Left kidney (tissue), 8 donors: ENCODE measurements around the gene FCMR. TPM values are rescaled to one million over a fixed set of nuclear protein-coding genes. Genes with fewer than 3 reads are reported as not detected.

Experiments
- DNase-seq: peaks from one replicate; pipeline ENCODE4 v3.0.0-alpha.2; 2013
- long read RNA-seq, 8 donors: transcript quantifications; one replicate each; lab custom pipeline, GENCODE V29; 2026
- polyA plus RNA-seq: library from polyadenylated mRNA; unstranded; fragments of 120-200 nt; gene quantifications from one replicate; pipeline ENCODE4 v1.2.1, GENCODE V29; 2013; ENCODE audit not compliant: insufficient read length

FCMR gene, protein sequence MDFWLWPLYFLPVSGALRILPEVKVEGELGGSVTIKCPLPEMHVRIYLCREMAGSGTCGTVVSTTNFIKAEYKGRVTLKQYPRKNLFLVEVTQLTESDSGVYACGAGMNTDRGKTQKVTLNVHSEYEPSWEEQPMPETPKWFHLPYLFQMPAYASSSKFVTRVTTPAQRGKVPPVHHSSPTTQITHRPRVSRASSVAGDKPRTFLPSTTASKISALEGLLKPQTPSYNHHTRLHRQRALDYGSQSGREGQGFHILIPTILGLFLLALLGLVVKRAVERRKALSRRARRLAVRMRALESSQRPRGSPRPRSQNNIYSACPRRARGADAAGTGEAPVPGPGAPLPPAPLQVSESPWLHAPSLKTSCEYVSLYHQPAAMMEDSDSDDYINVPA
- 1.8 TPM for polyA plus RNA-seq
- long read RNA-seq, donor 1: 0 reads
- long read RNA-seq, donor 2: 0 reads
- long read RNA-seq, donor 3: 0 reads
- long read RNA-seq, donor 4: 0 reads
- long read RNA-seq, donor 5: 0 reads
- long read RNA-seq, donor 6: 0 reads
- long read RNA-seq, donor 7: 0 reads
- long read RNA-seq, donor 8, partial matches to known transcripts: 0 of 1 reads
- long read RNA-seq, donor 8, other reads (novel, unspliced or antisense): 0 of 1 reads

DNA sequence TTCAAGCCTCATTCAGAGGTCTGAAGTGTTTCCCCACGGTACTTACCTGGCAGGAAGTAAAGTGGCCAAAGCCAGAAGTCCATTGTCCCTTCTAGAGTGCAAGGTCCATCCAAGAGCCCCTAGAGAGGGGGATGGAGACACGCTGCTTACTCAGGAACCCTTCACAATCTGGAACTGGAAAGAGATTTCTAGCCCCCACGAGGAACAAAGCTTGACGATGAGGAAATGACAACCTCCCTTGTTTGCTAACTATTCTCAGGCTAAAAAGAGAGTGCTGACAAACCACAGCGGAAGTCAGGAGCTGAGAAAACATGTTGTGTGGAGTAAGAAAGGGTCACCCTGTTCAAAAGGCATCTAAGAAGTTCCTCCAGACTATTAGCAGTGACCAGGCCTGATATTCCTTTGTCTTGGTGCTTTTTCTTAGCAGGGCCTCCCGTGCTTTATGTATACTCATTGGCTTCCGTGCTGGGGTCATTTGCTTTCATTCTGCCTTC is at the start of gene FCMR:
FCMR (minus strand) TSS at position 170 of the 494 bp plus-strand sequence; CDS start at position 83, 87 bp downstream.
- no peak for DNase-seq

DNA sequence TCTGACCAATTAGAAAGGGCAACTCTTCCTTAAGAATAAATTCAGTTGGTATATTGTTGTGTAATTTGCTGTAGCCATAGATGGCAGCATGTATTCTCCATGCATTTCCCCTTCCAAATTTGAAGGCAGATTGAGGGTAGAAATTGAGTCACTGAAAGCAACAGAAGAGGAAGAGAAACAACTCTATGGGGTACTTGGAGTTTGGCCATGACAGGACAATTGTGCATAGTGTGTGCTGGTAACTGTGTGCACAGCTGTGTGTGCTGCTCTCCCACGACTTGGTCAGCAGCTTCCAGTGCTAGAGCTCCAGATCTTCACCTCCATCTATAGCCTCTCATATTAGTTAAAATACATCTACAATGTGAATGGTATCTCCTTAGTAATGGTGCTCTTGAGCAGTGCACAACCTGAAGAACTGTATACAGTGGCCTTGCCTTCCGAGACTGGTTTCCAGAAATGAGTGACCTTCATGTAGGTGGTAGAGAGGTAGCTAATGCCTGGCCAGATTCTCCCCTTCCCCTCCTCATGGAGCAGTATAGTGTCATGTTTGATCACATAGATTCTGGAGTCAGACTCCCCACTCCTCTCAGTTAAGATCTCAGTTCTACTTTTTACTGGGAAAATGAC is 49.4 kb upstream of the FCMR start:
- no peak for DNase-seq

DNA sequence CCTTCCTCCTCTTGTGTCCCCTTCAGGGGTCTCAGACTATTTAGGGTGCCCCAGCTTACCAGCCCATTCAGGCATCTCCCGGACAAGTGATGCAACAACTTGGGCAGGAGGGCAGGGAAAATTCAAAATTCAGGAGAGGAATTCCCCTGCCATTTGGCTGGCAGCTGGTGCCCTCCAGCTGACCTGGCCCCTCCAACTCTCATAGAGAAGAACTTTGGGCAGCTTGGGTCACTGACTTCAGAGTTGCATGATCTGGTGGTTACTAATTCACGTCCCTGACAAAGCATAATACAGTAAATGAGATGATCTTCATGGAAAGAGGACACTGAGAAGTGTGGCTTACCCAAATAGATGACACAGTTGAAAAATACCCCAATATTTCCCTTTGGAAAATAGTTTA is 48.7 kb upstream of the FCMR start, which contains the start of gene FCAMR:
FCAMR (minus strand) TSS at position 15 of the 400 bp plus-strand sequence. CDS start 335 bp downstream, outside the sequence.
- DNase-seq: no peak

DNA sequence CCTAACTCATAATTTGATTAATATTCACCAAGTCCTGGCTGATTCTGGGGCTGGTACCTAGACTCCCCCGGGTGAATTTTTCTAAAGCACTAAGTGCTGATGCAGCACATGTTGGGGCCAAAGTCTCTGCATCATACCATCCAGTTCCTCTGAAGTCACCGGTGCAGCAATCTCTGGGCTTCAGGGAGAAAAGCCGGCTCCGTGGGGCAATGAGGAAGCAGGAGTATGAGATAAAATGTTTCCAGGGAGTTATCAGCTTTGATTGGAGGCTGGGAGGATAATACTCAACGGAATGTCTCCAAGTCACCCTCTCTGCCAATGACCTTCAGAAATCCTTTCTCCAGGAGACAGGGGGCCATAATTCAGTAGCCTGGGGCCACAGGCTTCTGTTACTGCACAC is 47.3 kb upstream of the FCMR start:
- DNase-seq: no peak

DNA sequence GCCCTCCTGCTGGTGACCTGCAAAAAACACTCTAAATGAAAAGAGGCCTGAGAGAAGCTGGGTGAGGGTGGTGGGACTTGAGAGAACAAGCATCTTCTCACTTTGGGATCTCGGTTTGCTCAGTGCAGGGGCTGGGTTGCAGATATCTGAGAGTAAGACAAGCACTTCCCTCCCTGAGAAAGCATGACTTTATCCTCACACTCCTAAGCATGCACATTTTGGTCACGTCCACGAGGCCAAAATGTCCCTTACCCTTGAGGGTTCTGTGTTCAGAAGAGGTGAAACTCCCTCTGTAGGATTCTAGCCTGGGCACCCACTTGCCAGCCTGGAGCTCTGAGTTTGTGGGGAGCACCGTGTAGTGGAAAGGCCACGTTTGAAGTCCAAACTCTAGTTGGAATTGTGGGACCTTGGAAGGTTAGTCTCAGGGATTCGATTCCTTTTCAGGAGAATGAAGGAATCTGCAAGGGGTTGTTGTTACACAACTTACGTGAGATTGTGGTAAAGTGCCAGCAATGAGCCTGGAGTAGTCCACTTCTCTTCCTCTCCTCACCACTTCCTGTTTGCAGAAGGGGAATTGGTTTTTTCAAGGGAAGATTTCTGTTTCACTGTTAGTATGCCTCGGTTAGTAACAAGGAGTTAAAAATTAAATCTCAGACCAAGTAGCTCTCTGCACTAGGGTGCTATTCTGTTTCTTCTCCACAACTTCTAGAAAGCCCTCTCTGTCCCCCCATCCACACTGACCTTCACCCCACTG is 45.5 kb upstream of the FCMR start:
- DNase-seq: no peak

DNA sequence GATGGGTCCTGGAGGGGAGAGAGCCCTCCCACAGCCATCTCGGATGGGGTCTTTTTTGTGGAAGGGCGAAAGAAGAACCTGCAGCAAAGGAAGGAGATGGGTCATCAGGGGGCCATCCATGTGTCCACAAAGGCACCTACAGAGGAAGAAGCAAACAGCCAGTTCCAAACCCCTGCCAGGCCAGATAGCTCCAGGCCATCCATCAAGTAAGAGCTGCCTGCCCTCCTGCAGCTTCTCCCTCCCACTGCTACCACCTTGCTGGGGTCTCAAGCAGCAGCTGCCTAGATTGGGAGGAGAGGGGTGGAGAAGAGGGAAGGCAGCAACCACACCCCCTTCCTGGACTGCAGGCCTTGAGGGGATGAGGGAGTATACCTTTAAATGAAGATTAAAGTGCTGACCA is 44.0 kb upstream of the FCMR start:
- no peak for DNase-seq

DNA sequence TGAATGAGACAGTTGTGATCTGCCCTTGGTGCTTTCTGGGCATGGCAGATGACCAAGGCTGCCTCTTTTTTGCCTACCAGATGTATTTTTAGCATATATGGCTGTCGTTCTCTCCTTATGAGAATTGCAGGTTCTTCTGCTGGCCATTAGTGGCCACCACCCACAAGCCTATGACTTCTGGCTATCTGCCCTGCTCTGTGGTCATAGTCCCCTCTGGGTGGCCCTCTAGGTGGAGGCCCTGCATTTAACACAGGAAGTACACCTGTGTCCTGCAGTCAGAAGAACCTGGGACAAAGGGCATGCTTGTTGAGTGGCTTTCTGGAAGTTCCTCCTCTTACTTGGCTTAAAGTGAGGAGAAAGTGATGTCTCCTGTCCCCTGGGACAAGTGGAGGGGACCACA is 42.0 kb upstream of the FCMR start:
- DNase-seq: no peak

DNA sequence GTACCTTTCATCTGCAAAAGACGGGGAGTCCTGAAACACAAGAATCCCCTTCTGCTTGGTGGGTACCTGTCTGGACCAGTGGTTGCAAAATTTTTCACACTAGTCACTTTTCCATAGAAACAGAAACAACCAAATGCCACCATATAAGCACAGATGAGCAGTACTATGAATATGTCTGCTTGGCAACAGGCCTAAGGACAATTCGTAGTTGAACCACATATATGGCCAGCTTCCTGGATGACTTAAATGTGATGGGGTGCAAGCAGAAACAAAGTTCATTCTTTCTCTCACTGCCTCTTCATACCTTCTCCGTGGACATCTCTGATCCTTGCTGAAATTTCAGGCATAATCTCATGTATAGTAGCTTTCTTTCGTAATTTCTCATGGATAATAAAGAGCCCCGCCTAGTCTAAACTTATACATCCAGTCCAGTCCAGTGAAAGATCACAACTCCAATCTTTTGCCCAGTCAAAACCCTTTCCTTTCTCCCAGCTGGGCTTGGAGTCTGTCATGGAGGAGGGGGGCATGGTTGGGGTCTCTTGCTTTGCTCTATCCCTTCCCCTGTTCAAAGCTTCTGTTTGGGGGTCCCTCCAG is 41.5 kb upstream of the FCMR start:
- no peak for DNase-seq

DNA sequence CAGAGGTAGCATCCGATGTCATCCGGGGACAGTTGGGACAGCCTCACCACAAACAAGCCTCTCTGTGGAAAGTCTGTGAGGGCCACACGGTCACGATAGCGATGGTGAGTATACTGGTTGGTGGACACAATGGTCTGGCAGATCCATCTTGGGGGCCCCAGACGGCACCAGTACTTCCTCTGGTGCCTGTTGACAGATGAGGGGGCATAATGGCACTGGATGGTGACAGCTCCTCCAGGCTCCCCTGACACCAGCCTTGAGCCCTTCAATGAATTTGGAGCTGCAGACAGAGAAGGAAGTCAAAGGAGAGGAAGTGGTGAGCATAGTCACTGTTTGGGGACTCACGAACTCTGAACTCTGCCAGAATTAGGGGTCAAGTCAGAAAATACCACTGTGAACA is 40.5 kb upstream of the FCMR start:
- no peak for DNase-seq

DNA sequence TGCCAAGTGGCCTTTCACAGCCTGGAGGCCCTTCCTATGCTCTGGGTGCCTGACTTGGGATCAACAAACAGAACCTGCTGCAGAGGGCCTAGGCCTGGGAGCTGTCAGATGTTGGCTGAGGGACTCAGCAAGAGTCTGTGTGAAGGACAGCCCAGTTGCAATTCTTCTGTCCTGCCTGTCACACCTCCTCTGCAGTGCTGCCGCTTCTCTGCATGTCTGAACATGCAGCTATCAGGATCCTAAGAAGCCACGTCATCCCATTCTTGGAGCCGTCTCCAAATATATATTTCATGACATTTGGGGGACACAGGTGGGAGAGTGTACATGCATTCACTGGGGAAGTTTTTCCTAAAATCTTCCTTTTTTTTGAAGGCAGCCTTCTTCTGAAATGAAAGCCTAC is 39.9 kb upstream of the FCMR start:
- DNase-seq: no peak

DNA sequence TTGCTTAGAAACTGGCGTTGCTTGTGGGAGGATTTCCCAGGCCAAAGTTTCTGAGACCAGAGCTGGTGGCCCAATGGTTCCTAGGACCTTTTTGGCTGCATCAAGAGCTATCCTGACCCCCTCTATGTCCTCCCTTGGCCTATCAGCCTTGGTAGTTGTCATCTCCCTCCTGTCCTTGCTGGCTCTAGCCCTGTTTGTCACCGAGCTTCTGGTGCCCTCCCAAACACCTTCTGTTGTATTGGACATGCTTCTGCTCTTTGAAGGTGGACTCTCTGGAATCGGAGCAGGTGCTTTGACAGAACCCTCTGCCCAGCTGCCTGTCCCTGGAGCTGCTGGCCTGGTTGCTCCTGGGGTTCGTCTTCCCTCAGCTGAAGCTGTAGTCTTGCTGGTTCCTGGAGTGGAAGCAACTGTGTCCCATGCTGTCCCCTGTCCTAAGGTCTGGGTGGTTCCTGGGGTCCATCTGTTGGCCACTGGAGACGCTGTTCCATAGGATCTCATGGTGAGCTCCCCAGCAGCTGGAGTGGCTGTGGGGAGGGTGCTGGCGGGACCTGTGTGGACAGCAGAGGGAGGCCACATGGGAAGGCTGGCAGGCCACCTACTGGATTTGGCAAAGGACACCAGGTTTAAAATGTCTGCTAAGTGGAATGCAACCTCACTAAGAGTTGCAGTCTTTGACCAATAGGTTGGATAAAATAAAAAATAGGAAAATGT is 39.1 kb upstream of the FCMR start:
- DNase-seq: no peak

DNA sequence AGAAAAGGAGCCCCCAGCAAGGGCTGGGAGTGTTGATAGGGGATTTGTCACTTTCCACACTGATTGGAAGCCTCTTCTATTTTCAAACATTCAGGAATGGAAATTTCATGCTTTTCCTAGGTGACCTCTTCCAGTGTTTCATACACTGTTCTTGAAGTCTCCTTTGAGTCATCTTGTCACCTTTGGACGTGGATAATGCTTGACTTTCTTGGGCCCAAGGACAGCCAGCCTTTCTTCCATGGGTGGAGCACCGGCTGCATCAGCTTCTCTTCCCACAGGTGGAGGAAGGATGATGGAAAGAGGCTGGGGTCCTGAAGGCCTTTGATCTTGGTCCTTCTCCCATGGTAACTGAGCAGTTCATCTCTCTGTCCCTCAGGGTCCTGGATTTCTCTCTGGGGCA is 36.4 kb upstream of the FCMR start:
- no peak for DNase-seq

DNA sequence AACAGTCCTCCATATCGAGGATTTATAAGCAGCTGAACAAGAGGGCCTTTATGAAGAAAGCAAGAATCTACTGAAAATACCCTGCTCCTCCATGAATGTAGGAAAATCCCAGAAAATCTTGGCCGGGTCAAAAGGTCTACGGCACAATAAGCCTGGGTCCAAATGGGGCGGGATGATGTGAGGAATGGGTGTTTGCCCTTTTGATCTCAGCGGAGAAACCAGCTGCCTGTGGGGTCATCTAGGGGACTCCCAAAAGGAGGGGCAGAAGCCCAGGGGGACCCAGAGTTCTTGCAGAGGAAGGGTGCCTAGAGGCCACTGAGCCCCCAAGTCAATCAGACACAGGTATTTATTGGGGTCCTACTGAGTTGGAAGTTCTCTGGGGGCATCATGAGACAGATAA is 35.9 kb upstream of the FCMR start:
- no peak for DNase-seq

DNA sequence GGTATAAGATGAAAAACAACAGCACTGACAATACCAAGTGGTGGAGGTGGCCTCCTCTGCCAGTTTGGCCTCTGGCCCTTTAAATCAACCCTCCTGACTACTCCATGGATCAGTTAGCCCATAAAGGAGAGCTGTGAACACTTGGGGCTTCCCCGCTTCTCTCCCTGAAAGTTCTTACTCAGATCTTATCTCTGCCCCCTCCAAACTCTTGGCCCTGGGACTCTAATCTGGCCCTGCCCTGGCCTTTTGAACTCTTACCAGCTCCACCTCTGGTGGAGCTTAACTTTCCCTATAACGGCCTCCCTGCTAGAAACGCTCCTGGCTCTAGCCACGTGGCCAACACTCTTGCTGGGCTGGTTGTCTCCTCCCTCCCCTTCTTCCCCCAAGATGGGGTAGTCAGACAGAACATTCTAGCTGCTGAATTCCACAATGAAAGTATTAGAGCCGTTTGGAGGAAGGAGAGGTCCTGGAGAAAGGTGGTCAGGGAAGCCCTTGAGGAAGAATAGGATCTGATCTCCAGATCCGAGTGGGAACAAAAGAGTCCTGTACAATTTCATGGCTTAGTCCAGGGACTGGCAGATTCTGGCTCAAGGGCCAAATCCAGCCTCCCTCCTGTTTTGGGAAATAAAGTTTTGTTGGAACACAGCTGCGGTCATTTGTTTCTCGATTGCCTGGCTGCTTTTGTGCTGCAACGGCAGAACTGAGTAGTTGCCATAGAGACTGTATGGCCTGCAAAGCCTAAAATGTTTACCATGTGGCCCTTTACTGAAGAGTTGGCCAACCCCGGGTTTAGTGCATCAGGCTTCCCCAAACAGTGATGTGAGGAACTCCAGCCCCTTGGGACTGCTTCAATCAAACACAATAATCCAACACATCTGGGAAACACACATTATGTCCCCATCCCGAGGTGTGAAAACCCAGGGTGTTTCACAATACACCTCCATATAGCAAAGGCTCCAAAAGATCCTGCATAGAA is 34.0 kb upstream of the FCMR start:
- DNase-seq: no peak

DNA sequence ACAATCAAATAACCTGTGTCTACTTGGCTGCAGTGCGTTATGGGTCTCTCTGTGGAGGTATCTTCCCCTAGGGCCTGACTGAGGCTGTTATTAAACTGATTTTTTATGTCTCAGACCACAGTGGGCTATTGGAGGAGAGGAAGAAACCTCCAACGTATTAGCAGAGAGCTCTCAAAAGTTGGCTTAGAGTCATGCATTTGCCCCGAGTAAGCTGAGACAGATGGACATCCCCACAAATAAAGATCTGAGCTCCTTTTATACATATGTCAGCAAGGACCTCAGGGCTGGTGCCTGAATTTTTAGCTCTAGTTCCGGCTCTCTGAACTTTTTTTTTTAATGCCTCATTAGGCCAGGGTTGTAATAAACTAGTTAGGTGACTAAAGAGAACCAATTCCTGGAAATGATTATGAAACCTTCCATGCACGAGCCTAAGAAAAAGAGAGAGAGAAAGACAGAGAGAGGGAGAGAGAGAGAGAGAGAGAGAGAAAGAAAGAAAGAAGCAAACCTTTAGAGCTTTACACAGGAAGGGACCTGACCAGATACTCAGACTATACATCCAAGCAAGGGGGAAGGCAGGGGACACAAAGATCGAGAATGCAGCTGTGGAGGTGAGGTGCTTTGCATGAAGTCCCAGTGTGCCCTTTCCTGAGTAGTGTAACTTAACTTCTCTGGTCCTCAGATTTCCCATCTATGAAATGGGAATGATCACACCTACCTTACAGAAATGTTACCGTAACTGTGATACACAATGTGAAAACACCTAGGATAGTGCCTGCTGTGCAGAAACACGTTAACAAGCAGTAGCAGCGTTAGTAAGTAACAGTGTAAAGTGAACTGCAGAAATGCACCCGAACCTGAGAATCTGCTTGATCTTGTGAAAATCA is 33.0 kb upstream of the FCMR start:
- no peak for DNase-seq

DNA sequence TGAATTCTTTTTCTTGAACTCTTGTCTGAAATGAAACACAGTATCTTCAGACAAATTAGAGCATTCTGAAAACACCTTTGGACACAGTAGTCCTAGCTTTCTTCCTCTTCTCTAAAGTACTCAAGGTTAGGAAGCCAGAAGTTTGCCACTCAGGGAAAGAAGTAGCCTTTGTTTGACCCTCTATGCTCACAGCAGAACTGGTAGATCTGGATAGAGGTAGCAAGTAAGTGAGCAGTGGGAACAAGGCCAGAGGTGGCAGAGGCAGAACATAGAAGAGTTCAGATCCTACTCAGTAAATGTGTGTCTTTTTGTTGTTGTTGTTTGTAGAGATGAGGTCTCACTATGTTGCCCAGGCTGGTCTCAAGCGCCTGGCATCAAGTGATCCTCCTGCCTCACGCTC is 31.9 kb upstream of the FCMR start:
- DNase-seq: no peak

DNA sequence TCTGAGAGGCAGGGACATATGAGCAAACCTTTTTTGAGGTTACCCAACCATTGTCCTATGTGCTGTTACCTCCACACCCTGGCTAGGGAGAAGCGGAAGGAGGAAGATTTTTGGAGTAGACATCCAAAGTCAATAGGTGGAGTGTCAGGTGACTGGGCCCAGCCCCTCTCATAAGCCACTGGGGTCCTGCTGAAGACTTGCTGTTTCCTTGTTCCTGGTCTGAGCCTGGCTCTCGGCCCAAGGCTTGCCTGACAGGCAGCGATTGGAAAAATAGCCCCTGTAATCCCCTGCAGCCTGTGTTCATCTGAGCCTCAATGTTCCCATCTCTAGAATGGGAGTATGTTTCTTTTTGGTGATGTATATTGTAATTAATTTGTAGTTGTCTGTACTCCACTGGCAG is 31.4 kb upstream of the FCMR start:
- DNase-seq: no peak

DNA sequence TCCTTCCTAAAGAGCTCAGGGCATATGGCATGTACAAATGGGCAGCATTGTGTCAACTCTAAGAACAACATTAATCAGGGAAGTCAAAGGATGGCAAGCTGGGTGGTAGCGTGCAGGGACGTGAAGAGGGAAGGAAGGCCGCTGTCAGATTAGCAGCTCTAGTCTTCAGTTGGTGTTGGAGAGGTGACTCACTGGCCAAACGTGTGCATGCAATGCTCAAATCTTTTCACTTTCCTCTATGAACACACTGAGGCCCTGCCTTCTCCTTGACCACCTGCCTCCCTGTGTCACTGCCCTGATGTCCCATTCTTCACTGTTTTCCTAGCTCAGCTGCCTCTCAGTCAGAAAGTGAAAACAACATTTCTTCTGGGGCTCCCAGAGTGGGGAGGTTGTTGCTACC is 30.4 kb upstream of the FCMR start:
- DNase-seq: no peak
